Coronary artery (tissue), 2 donors: Measurements from ENCODE around the gene NR2C1.

Experiments
- DNase-seq: peaks from one replicate; pipeline ENCODE4 v3.0.0-alpha.2; 2017; ENCODE audit warnings: low spot score
- H3K27ac ChIP-seq, 2 donors: fragments of 200-600 bp; sonication (generic); one replicate each; pipeline ENCODE4 v1.5.1; 2016 to 2019
- H3K4me3 ChIP-seq: fragments of 200-600 bp; sonication (generic); 2 replicates; pipeline ENCODE4 v1.5.1; 2016; ENCODE audit warnings: mild to moderate bottlenecking, moderate library complexity
- CTCF ChIP-seq: fragments of 200-600 bp; sonication (generic); IDR thresholded peaks from one replicate; pipeline ENCODE4 v1.5.1; 2019; ENCODE audit warnings: antibody characterized with exemption

NR2C1 gene

GRCh38 chr12:95072900-95073697 is at the start of gene NR2C1:
TSS of gene NR2C1 (minus strand) at chr12:95073618. CDS start at chr12:95067384, 6,234 bp downstream.
- Histone ChIP-seq H3K27ac (peak within 1 kb of the TSS; percentile 93 to 94), H3K4me3 (peak within 1 kb of the TSS; percentile 99)
- no peak for TF ChIP-seq CTCF
- peak; percentile 94 for DNase-seq

GRCh38 chr12:95118788-95119179 is 45.4 kb upstream of the NR2C1 start:
- Histone ChIP-seq H3K27ac (peak overlapping the region; percentile 2 to 20), H3K4me3 (no peak overlapping the region)
- no peak for TF ChIP-seq CTCF
- no peak for DNase-seq

GRCh38 chr12:95118138-95118787 is 44.8 kb upstream of the NR2C1 start:
- no peak for TF ChIP-seq CTCF
- no peak overlapping the region for H3K4me3 ChIP-seq
- DNase-seq: no peak
- H3K27ac ChIP-seq: peak overlapping the region; percentile 2 to 20

- no peak overlapping the region for H3K27ac ChIP-seq
- peak; percentile 36 for TF ChIP-seq CTCF
- H3K4me3 ChIP-seq: no peak overlapping the region
- DNase-seq: no peak
Observed at GRCh38 chr12:95117178-95117599, 43.8 kb upstream of the NR2C1 start.

GRCh38 chr12:95116773-95117172 is 43.4 kb upstream of the NR2C1 start:
- H3K4me3 ChIP-seq: no peak overlapping the region
- no peak for DNase-seq
- TF ChIP-seq CTCF: no peak
- H3K27ac ChIP-seq: no peak overlapping the region

GRCh38 chr12:95116341-95116740 is 42.9 kb upstream of the NR2C1 start:
- no peak for TF ChIP-seq CTCF
- DNase-seq: no peak
- H3K27ac ChIP-seq: no peak overlapping the region
- H3K4me3 ChIP-seq: no peak overlapping the region

GRCh38 chr12:95115641-95116040 is 42.2 kb upstream of the NR2C1 start:
- DNase-seq: no peak
- TF ChIP-seq CTCF: no peak
- no peak overlapping the region for H3K4me3 ChIP-seq
- no peak overlapping the region for H3K27ac ChIP-seq
